Mesothelial cell of epicardium (in vitro differentiated cells): ENCODE results near the gene FRY. TPM values are rescaled to one million over a fixed set of nuclear protein-coding genes. Genes with fewer than 3 reads are reported as not detected.

Experiments used
- DNase-seq, 2 experiments: peaks; one replicate each; pipeline ENCODE4 v3.0.0; 2021; ENCODE audit warnings: low spot score in 2 of 2; ENCODE audit not compliant: unreplicated experiment in 2 of 2
- H3K27ac Mint-ChIP-seq: 2 replicates; pipeline ENCODE4 v1.8.0; 2021; ENCODE audit warnings: mixed read lengths
- H3K27me3 Mint-ChIP-seq: 2 replicates; pipeline ENCODE4 v1.8.0; 2021; ENCODE audit warnings: low read depth, mixed read lengths
- H3K36me3 Mint-ChIP-seq: 2 replicates; pipeline ENCODE4 v1.8.0; 2021; ENCODE audit warnings: mixed read lengths
- H3K4me1 Mint-ChIP-seq: 2 replicates; pipeline ENCODE4 v1.8.0; 2021; ENCODE audit warnings: mixed read lengths
- H3K4me3 Mint-ChIP-seq: 2 replicates; pipeline ENCODE4 v1.8.0; 2021; ENCODE audit warnings: mild to moderate bottlenecking, moderate library complexity, mixed read lengths
- H3K9me3 Mint-ChIP-seq: 2 replicates; pipeline ENCODE4 v1.8.0; 2021; ENCODE audit warnings: mixed read lengths
- total RNA-seq: library from RNA; stranded (reverse); gene quantifications from 3 replicates; pipeline ENCODE4 v1.2.1, GENCODE V29; 2021
- TF ChIP-seq, protein P1 (sequence below): fragments of 200-600 bp; sonication (generic); IDR thresholded peaks from one replicate; pipeline ENCODE4 v1.5.0; 2021; ENCODE audit warnings: antibody characterized with exemption; ENCODE audit not compliant: unreplicated experiment

The FRY gene
- total RNA-seq, 1 donor from 2014 or later = 18.1 TPM

DNA sequence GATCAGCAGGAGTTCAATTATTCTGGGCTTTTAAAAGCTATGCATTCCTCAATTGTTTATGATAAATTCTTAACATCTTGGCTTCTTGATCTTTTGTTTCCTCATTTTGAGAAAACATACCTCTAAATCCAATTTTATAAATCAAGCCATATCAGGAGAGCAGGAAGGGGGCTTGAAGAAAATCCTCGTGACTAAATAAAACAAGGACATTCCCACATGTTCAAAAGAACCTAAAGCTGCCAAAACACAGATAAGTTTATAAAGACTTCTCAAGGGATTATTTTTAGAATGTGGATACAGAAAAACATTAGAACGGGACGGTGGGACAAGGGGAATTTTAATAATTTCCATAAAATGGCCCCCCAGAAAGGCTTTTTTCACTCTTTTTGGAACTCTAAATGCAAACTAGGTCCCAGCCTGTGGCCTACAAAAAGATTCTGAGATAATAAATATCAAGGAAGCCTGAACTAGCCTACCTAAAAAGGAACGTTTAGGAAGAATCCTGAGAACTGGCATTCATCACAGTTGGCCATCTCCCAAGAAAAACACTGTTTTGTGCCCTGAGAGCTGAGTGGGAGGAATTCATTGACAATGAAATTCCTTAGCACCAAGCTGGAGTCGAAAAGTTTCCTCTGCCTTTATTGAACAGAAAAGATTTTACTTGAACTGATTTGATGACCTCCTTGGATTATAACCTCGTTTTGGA lies 253.5 kb downstream of the FRY start:
- Mint-ChIP-seq H3K36me3 (no peaks in the 10 kb centered on the region), H3K9me3 (no peaks in the 10 kb centered on the region), H3K27ac (peak overlapping the region; percentile 93), H3K4me1 (peaks cover 32% of the 10 kb centered on the region), H3K27me3 (no peaks in the 10 kb centered on the region), H3K4me3 (no peak overlapping the region)
- TF ChIP-seq, protein P1, sequence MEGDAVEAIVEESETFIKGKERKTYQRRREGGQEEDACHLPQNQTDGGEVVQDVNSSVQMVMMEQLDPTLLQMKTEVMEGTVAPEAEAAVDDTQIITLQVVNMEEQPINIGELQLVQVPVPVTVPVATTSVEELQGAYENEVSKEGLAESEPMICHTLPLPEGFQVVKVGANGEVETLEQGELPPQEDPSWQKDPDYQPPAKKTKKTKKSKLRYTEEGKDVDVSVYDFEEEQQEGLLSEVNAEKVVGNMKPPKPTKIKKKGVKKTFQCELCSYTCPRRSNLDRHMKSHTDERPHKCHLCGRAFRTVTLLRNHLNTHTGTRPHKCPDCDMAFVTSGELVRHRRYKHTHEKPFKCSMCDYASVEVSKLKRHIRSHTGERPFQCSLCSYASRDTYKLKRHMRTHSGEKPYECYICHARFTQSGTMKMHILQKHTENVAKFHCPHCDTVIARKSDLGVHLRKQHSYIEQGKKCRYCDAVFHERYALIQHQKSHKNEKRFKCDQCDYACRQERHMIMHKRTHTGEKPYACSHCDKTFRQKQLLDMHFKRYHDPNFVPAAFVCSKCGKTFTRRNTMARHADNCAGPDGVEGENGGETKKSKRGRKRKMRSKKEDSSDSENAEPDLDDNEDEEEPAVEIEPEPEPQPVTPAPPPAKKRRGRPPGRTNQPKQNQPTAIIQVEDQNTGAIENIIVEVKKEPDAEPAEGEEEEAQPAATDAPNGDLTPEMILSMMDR = no peak
- DNase-seq = no peak

DNA sequence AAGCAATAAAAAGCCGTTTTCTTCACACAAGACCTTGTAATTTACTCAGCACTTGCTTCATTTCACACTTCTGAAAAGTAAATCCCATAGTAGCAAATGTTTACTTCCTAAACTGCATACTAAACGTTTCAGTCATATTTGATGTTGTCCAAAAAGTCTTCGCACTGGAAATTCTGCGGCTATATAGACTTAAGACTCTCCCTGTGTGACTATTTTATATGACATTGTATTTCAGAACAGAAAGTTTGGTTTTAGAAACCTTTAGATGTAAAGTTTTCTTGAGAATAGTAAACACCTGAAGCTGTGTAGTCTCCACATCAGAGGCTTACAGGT lies 254.0 kb downstream of the FRY start:
- Mint-ChIP-seq H3K36me3 (peaks cover 2% of the 10 kb centered on the region), H3K27me3 (no peaks in the 10 kb centered on the region), H3K9me3 (no peaks in the 10 kb centered on the region), H3K27ac (peak overlapping the region; percentile 93), H3K4me1 (peaks cover 32% of the 10 kb centered on the region), H3K4me3 (no peak overlapping the region)
- TF ChIP-seq, protein P1 = no peak
- DNase-seq = no peak

DNA sequence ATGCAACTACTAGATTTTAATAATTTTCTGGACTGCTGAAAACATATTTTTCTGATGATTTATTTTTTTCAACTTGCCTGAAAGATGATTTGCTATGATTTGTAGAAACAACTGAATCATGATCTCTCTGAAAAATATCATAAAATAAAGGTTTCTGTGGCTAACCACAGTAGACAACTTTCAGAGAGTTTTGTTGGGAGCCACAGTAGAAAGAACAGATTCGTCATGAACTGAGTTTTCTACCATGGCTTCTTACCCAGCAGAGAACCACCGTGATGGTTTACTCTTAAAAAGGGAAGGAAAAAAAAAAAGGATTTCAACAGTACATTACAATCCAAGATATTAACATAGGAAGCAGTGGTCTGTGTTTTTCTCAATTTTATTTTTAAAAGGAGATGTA lies 265.6 kb downstream of the FRY start:
- Mint-ChIP-seq H3K4me3 (no peak overlapping the region), H3K4me1 (no peaks in the 10 kb centered on the region), H3K9me3 (no peaks in the 10 kb centered on the region), H3K36me3 (no peaks in the 10 kb centered on the region), H3K27me3 (peaks cover 9% of the 10 kb centered on the region), H3K27ac (no peak overlapping the region)
- no peak for DNase-seq
- TF ChIP-seq, protein P1 = no peak

DNA sequence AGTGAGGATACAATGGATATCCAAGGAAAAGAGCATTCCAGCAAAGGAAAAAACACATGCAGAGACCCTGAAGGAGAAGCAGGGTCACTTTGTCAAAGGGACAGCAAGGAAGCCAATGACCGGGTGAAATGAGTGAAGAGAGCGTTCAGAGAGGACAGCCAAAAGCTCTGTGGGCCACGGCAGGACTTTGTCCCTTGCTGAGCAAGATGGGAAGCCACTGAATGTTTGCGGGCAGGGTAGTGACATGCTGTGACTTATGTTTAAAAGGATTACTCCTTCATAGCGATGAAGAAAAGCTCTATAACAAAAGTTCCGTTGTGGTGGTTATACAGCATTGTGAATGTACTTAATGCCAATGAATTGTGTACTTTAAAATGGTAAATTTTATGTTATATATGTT lies 267.1 kb downstream of the FRY start:
- no peaks in the 10 kb centered on the region for H3K36me3 Mint-ChIP-seq
- no peak for DNase-seq
- H3K27ac Mint-ChIP-seq = no peak overlapping the region
- H3K27me3 Mint-ChIP-seq = peaks cover 9% of the 10 kb centered on the region
- H3K4me1 Mint-ChIP-seq = no peaks in the 10 kb centered on the region
- H3K9me3 Mint-ChIP-seq = no peaks in the 10 kb centered on the region
- no peak overlapping the region for H3K4me3 Mint-ChIP-seq
- TF ChIP-seq, protein P1 = no peak

DNA sequence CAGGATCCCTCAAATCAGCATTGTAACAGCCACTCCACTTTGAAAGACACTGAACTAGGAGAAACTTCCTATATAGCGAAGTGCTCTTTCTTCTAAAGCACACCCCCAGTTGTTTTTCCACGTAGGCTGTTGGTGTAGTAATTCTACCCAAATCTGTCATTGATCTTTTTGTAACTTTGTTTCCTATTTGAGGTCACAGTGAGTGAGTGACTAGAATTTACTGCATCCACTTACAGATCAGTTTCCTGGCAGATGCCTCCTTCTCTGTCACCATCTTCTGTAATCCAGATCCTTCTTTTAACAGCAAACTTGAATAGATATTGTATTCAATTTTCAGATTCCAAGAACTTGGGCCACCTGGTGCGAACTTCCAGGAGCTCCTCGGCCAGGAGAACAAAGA lies 268.3 kb downstream of the FRY start:
- Mint-ChIP-seq H3K36me3 (no peaks in the 10 kb centered on the region), H3K4me3 (no peak overlapping the region), H3K9me3 (no peaks in the 10 kb centered on the region), H3K27me3 (peaks cover 9% of the 10 kb centered on the region), H3K27ac (no peak overlapping the region), H3K4me1 (no peaks in the 10 kb centered on the region)
- no peak for DNase-seq
- TF ChIP-seq, protein P1 = no peak

DNA sequence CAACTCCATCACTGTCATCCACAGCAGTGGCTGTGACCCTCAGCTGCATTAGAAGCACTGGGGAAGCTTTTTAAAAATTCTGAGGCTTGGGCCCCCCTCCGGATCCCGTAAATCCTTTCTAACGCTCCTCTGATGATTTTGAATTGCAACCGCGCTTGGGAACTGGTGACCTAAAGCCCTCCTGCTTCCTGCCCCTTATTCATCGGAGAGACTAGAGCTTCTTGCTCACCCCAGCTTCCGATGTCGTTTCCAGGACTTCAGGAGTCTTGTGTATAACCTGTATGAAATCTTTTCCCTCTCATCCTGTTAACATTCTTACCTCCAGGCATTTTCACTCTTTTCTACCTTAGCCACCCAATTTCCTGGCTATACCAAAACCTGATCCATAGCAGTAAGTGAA lies 268.8 kb downstream of the FRY start:
- no peaks in the 10 kb centered on the region for H3K36me3 Mint-ChIP-seq
- TF ChIP-seq, protein P1 = no peak
- H3K27me3 Mint-ChIP-seq = peaks cover 9% of the 10 kb centered on the region
- H3K9me3 Mint-ChIP-seq = no peaks in the 10 kb centered on the region
- no peak overlapping the region for H3K27ac Mint-ChIP-seq
- H3K4me3 Mint-ChIP-seq = no peak overlapping the region
- H3K4me1 Mint-ChIP-seq = no peaks in the 10 kb centered on the region
- DNase-seq = no peak
